Immature natural killer cell (primary cell): ENCODE results near the gene UCKL1. TPM values are rescaled to one million over a fixed set of nuclear protein-coding genes. Genes with fewer than 3 reads are reported as not detected.

Experiments used
- DNase-seq, 3 donors: peaks; one replicate each; pipeline ENCODE4 v3.0.0; 2022; ENCODE audit warnings: mixed read lengths in 1 of 3
- H3K27ac Mint-ChIP-seq, 6 donors: one replicate each; pipeline ENCODE4 v1.8.0; 2020; ENCODE audit warnings: mixed read lengths in 6 of 6, mild to moderate bottlenecking in 5 of 6, inconsistent platforms in 4 of 6, moderate library complexity in 3 of 6
- H3K27me3 Mint-ChIP-seq, 3 donors: one replicate each; pipeline ENCODE4 v1.8.0; 2020 to 2021; ENCODE audit warnings: low read depth in 3 of 3, mild to moderate bottlenecking in 3 of 3, mixed read lengths in 3 of 3, moderate library complexity in 3 of 3, inconsistent platforms in 1 of 3
- H3K36me3 Mint-ChIP-seq, 3 donors: one replicate each; pipeline ENCODE4 v1.8.0; 2020; ENCODE audit warnings: mixed read lengths in 3 of 3, inconsistent platforms in 2 of 3, mild to moderate bottlenecking in 2 of 3
- H3K4me1 Mint-ChIP-seq, 2 donors: one replicate each; pipeline ENCODE4 v1.8.0; 2020; ENCODE audit warnings: inconsistent platforms in 2 of 2, mild to moderate bottlenecking in 2 of 2, mixed read lengths in 2 of 2, moderate library complexity in 1 of 2
- H3K4me3 Mint-ChIP-seq, 5 donors: one replicate each; pipeline ENCODE4 v1.8.0; 2020; ENCODE audit warnings: mild to moderate bottlenecking in 5 of 5, mixed read lengths in 5 of 5, inconsistent platforms in 3 of 5, moderate library complexity in 3 of 5
- H3K9me3 Mint-ChIP-seq, 6 donors: one replicate each; pipeline ENCODE4 v1.8.0; 2020; ENCODE audit warnings: mild to moderate bottlenecking in 6 of 6, mixed read lengths in 6 of 6, inconsistent platforms in 4 of 6, moderate library complexity in 3 of 6
- polyA plus RNA-seq, 3 donors: library from polyadenylated mRNA; unstranded; fragments of 300-500 nt; fragmentation: Illumina TruSeq; gene quantifications; one replicate each; pipeline ENCODE4 v1.2.3, GENCODE V29; 2021

Gene UCKL1
- 10 to 100 TPM; 19.3 to 35.5 (median 30.8) TPM for polyA plus RNA-seq

DNA sequence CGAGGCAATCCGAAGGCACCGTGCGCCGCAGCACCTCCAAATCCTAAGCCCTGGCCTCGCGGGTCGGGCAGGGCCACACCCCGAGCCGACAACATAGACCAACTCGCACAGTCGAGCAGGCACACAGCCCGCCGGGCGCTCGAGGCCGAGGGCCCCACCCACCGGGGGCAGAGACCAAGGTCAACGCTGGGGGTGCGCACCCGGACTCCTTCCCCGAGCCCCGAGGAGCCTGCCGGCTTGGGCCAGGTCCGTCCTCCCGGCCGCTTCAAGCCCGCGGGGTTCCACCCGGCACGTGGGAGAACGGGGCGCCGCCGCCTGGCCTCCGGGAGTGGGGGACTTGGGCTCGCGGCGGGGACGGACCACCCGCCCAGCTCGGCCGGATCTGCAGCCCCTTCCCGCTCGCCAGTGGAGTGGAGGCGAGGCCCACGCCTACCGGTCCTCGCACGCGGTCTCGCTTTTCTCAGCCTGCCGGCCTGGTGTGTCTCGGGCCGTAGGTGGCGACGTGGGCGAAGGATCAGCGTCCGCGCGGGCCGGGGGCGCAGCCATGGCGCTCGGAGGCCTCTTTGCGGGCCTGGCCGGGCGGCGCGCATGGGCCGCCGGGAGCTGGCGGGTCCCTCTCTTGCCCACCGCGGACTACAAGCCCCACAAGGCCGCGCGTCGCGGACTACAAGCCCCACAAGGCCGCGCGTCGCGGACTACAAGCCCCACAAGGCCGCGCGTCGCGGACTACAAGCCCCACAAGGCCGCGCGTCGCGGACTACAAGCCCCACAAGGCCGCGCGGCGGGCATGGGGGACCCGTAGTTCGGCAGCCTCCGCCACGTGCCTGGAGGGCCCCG lies at the start of gene UCKL1:
TSS of gene UCKL1 (minus strand) at position 590 of the 837 bp plus-strand sequence. CDS start at position 546, 44 bp downstream.
- peak within 1 kb of the TSS in 5 of 6 donors; percentile 43 to 76 (median 59) for H3K27ac Mint-ChIP-seq
- no peaks in the 10 kb centered on the region for H3K9me3 Mint-ChIP-seq
- peak; percentile 89 to 92 (median 89) for DNase-seq
- peaks cover 2 to 8% (median 8%) of the 10 kb centered on the region in 3 donors for H3K27me3 Mint-ChIP-seq
- H3K4me1 Mint-ChIP-seq, result peaks cover 14 to 19% of the 10 kb centered on the region in 2 donors
- H3K4me3 Mint-ChIP-seq, result peak within 1 kb of the TSS; percentile 82 to 87 (median 85)
- no peaks in the 10 kb centered on the region for H3K36me3 Mint-ChIP-seq

DNA sequence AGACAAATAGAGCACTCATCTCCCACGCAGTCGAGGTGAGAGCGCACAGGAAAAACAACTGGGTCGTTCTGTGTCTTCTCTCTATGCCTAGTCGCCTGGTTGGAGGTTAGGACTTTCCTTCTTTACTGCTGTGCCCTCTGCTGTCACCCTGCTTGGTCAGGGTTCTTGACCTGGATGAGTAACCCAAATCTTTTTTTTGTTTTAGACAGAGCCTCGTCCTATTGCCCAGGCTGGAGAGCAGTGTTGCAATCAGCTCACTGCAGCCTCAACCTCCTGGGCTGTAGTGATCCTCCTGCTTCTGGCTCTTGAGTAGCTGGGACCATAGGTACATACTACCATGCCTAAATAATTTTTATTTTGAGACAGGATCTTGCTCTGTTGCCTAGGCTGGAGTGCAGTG lies 49.2 kb upstream of the UCKL1 start:
- Mint-ChIP-seq H3K4me3 (no peak overlapping the region), H3K9me3 (peaks cover 0 to 7% (median 0%) of the 10 kb centered on the region in 6 donors), H3K4me1 (peaks cover 16 to 28% of the 10 kb centered on the region in 2 donors), H3K27ac (peak overlapping the region in 1 of 6 donors; percentile 30), H3K36me3 (peaks cover 16 to 38% (median 22%) of the 10 kb centered on the region in 3 donors), H3K27me3 (peaks cover 0 to 2% (median 2%) of the 10 kb centered on the region in 3 donors)
- DNase-seq, result no peak

DNA sequence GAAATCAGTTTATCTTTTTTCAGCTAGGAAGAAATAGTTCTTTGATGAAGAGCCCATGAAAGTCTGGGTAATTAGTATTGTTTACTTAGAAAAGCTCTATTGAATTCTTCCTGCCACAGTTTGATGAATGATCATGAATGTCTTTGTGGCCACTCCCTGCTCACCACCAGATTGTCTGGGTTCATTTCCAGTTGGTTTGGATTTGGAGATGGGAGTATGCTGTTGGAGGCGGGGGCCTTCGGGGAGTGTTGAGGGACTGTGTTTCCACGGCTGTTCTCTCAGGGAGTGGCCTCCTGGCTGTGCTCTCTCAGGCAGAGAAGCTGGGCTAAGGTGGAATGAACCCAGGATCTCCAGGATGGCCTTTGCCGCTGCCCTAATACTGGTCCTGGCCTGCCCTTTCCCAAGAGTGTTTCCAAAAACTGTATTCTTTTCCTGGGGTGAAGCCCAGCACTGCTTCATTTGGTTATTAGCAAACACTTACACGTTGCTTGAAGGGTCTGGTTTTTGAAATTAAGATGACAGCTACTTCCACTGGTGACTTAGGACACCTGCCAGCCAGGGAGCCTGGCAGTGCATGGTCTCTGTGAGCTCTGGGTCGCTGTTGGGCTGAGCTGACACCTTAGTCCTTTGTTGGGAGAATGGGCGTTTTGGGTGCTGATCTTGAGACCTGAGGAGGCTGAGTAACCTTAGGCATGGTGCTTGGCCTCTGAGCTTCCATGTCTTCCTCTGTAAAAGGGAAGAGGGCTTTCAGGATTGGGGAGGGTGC lies 47.9 kb upstream of the UCKL1 start:
- Mint-ChIP-seq H3K36me3 (peaks cover 17 to 34% (median 20%) of the 10 kb centered on the region in 3 donors), H3K27me3 (peaks cover 0 to 2% (median 2%) of the 10 kb centered on the region in 3 donors), H3K9me3 (no peaks in the 10 kb centered on the region), H3K27ac (no peak overlapping the region), H3K4me3 (no peak overlapping the region), H3K4me1 (peaks cover 7 to 16% of the 10 kb centered on the region in 2 donors)
- no peak for DNase-seq

DNA sequence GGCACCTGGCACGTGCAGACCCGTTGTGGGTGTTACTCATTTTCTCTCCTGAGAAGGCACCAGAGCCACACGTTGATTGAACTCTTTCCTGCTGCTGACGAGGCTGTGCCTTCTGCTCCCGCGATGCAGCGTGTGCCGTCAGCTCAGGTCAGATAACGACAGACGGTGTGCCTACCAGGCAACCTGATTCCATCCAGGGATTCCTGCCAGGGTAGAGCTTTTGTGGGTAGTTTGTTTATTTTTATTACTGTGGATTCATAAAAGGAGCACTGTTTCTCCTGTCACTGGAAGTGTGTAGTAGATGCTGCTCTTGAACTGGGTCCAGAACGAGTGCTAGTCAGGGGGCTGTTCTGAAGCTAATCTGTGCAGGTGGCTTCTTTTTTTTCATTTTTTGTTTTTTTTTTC lies 45.4 kb upstream of the UCKL1 start:
- Mint-ChIP-seq H3K4me1 (peaks cover 2 to 7% of the 10 kb centered on the region in 2 donors), H3K36me3 (peaks cover 15 to 33% (median 16%) of the 10 kb centered on the region in 3 donors), H3K4me3 (no peak overlapping the region), H3K27ac (peak overlapping the region in 1 of 6 donors; percentile 34), H3K9me3 (no peaks in the 10 kb centered on the region), H3K27me3 (peaks cover 0 to 2% (median 2%) of the 10 kb centered on the region in 3 donors)
- DNase-seq, result no peak

DNA sequence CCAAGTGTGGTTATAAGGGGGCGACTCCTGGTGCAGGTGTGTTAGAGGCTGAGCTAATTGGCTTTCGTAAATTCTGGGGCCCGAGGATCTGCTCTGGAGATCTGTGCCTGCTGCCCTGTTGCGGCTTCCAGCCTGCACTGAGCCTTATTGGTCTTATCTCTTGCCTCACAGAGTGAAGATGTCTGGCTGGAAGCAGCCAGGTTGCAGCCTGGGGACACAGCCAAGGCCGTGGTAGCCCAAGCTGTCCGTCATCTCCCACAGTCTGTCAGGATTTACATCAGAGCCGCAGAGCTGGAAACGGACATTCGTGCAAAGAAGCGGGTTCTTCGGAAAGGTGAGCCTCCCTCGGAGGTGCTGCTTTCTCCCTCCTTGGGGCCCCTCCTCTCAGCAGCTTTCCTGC lies 44.7 kb upstream of the UCKL1 start:
- H3K4me3 Mint-ChIP-seq, result no peak overlapping the region
- DNase-seq, result no peak
- H3K4me1 Mint-ChIP-seq, result peaks cover 2 to 7% of the 10 kb centered on the region in 2 donors
- no peaks in the 10 kb centered on the region for H3K9me3 Mint-ChIP-seq
- peaks cover 0 to 2% (median 2%) of the 10 kb centered on the region in 3 donors for H3K27me3 Mint-ChIP-seq
- no peak overlapping the region for H3K27ac Mint-ChIP-seq
- peaks cover 15 to 34% (median 16%) of the 10 kb centered on the region in 3 donors for H3K36me3 Mint-ChIP-seq

DNA sequence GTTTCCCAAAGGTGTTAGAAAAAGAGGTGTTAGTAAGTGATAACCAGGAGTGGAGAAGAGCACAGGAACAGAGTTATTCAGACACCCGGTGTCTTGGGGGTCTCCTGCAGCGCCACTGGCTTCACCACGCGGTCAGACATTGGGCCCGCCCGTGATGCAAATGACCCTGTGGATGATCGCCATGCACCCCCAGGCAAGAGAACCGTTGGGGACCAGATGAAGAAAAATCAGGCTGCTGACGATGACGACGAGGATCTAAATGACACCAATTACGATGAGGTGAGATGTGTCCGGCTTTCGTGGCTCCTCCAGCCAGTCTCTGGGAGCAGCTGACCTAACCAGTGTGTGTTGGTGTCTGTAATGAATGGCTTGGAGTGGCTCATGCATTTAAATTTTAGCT lies 26.7 kb upstream of the UCKL1 start:
- DNase-seq, result no peak
- Mint-ChIP-seq H3K36me3 (peaks cover 13 to 31% (median 14%) of the 10 kb centered on the region in 3 donors), H3K4me3 (peak overlapping the region; percentile 27 to 72 (median 53)), H3K27me3 (peaks cover 0 to 15% (median 4%) of the 10 kb centered on the region in 3 donors), H3K9me3 (no peaks in the 10 kb centered on the region), H3K4me1 (peaks cover 44 to 53% of the 10 kb centered on the region in 2 donors), H3K27ac (peak overlapping the region in 4 of 6 donors; percentile 27 to 83 (median 60))

DNA sequence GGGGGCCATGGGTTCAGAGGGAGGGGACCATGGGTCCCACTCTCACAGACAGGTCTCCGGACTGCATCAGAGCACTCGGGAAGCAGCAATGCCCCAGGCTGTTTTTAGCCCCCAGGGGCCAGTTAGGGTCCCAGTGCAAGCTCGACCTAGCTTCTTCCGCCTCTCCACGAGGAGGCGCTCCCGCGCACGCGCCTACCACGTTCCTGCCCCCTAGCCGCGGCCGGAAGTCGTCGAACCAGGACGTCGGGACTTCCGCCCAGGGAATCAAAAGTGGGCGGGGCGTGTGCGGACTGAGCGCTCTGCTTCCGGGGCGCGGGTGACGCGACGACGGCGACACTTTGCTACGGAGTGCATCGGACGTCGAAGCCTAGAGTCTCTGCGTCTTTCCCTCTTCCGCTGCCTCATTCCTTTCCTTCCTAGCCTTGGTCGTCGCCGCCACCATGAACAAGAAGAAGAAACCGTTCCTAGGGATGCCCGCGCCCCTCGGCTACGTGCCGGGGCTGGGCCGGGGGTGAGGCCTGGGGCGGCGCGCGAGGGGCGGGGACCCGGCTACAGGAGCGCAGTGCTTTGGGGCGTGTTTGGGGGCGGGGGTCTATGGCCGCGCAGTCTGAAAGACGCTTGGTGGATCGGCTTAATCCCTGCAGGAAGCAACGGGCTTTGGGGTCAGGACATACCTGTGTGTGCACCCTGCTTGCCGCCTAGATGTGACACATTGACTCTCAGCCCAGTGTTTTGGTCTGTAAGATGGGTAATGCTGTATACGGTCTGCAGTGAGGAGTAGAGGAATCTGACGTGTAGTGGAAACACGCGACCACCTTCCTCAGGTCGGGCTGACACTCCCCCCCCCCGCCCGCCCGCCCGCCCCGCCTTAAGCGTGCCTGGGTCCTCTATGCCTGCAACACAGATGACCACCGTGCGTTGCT lies 24.9 kb upstream of the UCKL1 start, which contains the start of gene PRPF6:
TSS of gene PRPF6 (plus strand) at position 327 of the 923 bp plus-strand sequence. CDS start at position 441, 114 bp downstream.
- Mint-ChIP-seq H3K27ac (peak within 1 kb of the TSS; percentile 88 to 96 (median 94)), H3K36me3 (peaks cover 11 to 30% (median 13%) of the 10 kb centered on the region in 3 donors), H3K27me3 (peaks cover 0 to 15% (median 4%) of the 10 kb centered on the region in 3 donors), H3K9me3 (no peaks in the 10 kb centered on the region), H3K4me1 (peaks cover 59 to 72% of the 10 kb centered on the region in 2 donors), H3K4me3 (peak within 1 kb of the TSS; percentile 90 to 96 (median 93))
- DNase-seq, result peak; percentile 93 to 96 (median 96)

DNA sequence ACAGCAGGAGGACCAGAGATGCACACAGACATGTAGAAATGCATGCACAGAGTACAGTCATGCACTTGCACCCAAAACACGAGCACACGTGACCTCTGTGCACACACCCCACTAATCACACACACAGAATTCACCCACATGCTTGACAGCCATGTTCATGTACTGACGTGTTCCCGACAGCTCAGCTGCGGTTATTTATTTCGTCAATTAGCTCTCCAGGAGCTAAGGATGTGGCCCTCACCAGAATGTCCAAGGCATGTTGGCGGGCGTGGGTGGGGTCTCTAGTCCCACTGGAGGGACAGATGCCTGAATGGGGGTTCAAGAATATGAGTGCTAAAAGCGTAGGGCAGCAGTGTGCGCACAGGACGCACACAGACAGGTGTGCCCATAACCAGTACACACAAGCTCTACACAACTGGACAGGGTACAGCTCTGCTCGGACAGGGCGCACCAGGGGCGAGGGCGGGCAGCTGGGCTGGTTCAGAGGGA lies 24.1 kb upstream of the UCKL1 start:
- Mint-ChIP-seq H3K9me3 (no peaks in the 10 kb centered on the region), H3K27ac (peak overlapping the region; percentile 88 to 96 (median 94)), H3K4me1 (peaks cover 61 to 73% of the 10 kb centered on the region in 2 donors), H3K4me3 (peak overlapping the region; percentile 90 to 96 (median 93)), H3K36me3 (peaks cover 6 to 25% (median 13%) of the 10 kb centered on the region in 3 donors), H3K27me3 (peaks cover 0 to 15% (median 4%) of the 10 kb centered on the region in 3 donors)
- peak in 2 of 3 donors; percentile 17 to 36 for DNase-seq

DNA sequence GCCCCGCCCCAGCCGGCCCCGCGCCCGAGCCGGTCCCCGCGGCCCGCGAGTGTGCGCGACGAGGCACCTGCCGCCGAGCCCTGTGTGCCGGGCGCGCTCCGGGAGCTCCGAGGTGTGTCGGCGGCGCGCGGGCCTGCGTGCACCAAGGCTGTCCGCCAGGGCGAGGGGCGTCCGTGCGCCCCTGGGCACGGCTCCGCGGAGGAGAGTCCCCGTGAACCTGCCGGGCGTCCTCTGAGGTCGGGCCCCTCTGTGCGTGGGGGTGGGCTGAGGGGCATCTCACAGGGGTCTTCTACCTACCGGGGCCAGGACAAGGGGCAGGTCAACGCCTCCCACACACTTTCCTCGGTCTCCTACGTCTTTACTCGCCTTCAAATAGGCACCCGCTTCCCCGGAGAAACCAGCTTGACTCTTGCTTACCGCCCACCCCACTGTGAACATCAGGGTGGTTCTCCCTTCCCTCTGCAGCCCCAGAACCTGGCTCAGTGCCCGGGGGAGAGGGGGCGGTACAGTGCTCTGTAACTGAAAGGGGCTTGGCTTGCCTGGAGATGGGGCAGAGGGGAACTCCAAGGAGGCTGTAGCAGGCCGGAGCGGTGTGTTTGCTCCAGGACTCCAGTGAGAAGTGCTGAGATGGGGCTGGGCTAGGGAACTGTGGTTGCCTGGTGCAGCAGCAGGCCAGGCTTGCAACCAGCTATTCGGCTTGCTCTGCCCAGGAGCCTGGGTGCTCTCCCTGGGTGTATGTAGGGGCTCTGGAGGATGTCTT lies 23.5 kb upstream of the UCKL1 start, which contains the start of gene SAMD10:
TSS of gene SAMD10 (minus strand) at position 86 of the 760 bp plus-strand sequence. CDS start 175 bp downstream, outside the sequence.
- Mint-ChIP-seq H3K36me3 (peaks cover 3 to 24% (median 11%) of the 10 kb centered on the region in 3 donors), H3K4me1 (peaks cover 64 to 72% of the 10 kb centered on the region in 2 donors)

DNA sequence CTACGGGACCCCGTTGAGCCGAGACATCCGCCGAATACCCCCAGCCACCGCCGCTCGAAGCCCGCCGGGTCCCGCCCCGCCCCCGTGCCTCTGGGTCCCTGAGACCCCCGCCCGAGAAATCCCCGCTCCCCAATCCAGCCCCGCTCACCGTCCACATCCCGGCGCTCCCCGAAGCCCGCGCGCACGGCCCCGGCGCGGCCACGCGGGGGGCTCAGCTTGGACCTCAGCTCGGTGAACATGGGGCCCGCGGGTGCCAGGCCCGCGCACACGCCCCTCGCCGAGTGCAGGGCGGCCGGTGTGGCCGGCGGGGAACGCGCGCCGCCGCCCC lies 23.0 kb upstream of the UCKL1 start:
- Mint-ChIP-seq H3K4me1 (peaks cover 60 to 67% of the 10 kb centered on the region in 2 donors), H3K9me3 (no peaks in the 10 kb centered on the region), H3K27me3 (peaks cover 0 to 15% (median 4%) of the 10 kb centered on the region in 3 donors), H3K36me3 (peaks cover 0 to 22% (median 8%) of the 10 kb centered on the region in 3 donors), H3K27ac (peak overlapping the region in 4 of 6 donors; percentile 23 to 93 (median 87)), H3K4me3 (peak overlapping the region; percentile 82 to 85 (median 84))
- DNase-seq, result no peak

More for the DNA sequence above, 23.5 kb upstream of the UCKL1 start, which contains the start of gene SAMD10:
- peak; percentile 45 to 53 (median 48) for DNase-seq
- H3K27me3 Mint-ChIP-seq, result peaks cover 0 to 15% (median 4%) of the 10 kb centered on the region in 3 donors
- H3K9me3 Mint-ChIP-seq, result no peaks in the 10 kb centered on the region
- H3K27ac Mint-ChIP-seq, result peak within 1 kb of the TSS; percentile 92 to 96 (median 94)
- H3K4me3 Mint-ChIP-seq, result peak within 1 kb of the TSS; percentile 90 to 96 (median 93)

DNA sequence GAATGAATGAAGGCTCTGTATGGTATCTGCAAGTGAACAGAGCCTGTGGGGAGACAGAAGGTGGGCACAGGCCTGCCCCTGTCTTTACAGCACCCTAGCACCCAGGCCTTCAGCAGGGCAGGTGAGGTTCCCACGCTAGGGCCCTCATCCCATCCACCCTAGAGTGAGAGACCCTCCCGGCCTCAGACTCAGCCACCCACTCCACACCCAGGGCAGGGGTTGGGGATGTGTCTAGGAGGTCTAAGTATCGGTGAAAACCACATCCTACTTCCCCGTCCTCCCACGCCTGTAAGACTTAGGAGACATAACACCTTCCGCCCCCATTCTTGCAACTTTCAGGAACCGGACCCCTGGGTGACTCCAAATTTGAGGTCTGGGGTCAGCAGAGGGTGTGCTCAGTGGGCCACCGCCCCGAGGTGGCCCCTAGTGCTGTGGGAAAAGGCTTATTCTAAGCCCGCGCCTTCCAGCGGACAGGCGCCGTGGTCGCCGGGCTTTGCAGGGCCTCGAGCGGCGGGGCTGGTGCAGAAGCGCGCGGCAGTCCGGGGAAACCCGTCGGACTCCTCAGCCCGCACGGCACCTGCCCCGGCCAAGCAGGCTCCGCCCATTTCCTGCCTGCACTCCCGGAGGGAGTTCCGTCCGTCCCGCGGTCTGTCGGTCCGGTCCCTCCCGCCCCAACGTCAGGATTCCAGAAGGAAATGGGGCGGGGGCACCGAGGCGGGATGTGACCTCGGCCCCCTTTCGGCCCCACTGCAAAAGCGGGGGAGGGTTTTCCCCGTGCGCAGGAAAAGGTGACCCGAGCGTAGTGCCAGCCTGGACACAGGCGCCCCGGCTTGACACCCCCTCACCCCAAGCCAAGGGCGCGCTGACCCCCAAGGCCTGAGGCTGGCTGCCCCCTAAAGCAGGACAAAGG lies 22.4 kb upstream of the UCKL1 start:
- Mint-ChIP-seq H3K36me3 (peaks cover 4 to 22% (median 8%) of the 10 kb centered on the region in 3 donors), H3K4me1 (peaks cover 63 to 74% of the 10 kb centered on the region in 2 donors), H3K27ac (peak overlapping the region; percentile 85 to 93 (median 90))

More for the DNA sequence above, 22.4 kb upstream of the UCKL1 start:
- DNase-seq, result peak; percentile 52 to 66 (median 63)
- H3K4me3 Mint-ChIP-seq, result peak overlapping the region; percentile 82 to 85 (median 84)
- H3K9me3 Mint-ChIP-seq, result no peaks in the 10 kb centered on the region
- peaks cover 2 to 15% (median 4%) of the 10 kb centered on the region in 3 donors for H3K27me3 Mint-ChIP-seq
